DND-41 (cell line): Measurements from ENCODE around the gene ZNF32.

Experiments used
- CTCF ChIP-seq: IDR thresholded peaks from 2 replicates; pipeline ENCODE4 v1.5.1; 2012; ENCODE audit warnings: borderline replicate concordance, low read length, moderate library complexity, mild to moderate bottlenecking; ENCODE audit not compliant: poor library complexity, severe bottlenecking; ENCODE audit errors: extremely low read depth
- EZH2 ChIP-seq: IDR thresholded peaks from 3 replicates; pipeline ENCODE4 v1.6.1; 2012; ENCODE audit warnings: borderline replicate concordance, low read depth, mild to moderate bottlenecking, moderate library complexity, low read length, inconsistent platforms; ENCODE audit not compliant: severe bottlenecking

- TF ChIP-seq CTCF (no peak), EZH2 (no peak)
Observed at GRCh38 chr10:43674553-43675210, 26.0 kb upstream of the ZNF32 start.
